Fibroblast of lung (primary cell): ENCODE measurements around the gene MTMR3. TPM values are rescaled to one million over a fixed set of nuclear protein-coding genes. Genes with fewer than 3 reads are reported as not detected.

Source experiments
- DNase-seq, 2 donors: peaks; one replicate each; pipeline versions ENCODE4 v3.0.0 to v3.0.0-alpha.2; 2010; ENCODE audit warnings: low read depth in 2 of 2
- H2AFZ ChIP-seq: 2 replicates; pipeline ENCODE4 v1.5.1; 2012; ENCODE audit warnings: low read length, control low read depth, inconsistent platforms
- H3K27ac ChIP-seq: 2 replicates; pipeline ENCODE4 v1.5.1; 2011; ENCODE audit warnings: low read length, control low read depth; ENCODE audit not compliant: insufficient read depth
- H3K27me3 ChIP-seq: 2 replicates; pipeline ENCODE4 v1.5.1; 2011; ENCODE audit warnings: mild to moderate bottlenecking, low read length; ENCODE audit not compliant: control insufficient read depth, insufficient read depth
- H3K36me3 ChIP-seq: 2 replicates; pipeline ENCODE4 v1.5.1; 2011; ENCODE audit warnings: low read length; ENCODE audit not compliant: control insufficient read depth, insufficient read depth
- H3K4me1 ChIP-seq: 2 replicates; pipeline ENCODE4 v1.5.1; 2011; ENCODE audit warnings: low read length; ENCODE audit not compliant: control insufficient read depth, insufficient read depth; ENCODE audit errors: extremely low read depth
- H3K4me2 ChIP-seq: 2 replicates; pipeline ENCODE4 v1.5.1; 2011; ENCODE audit warnings: low read length, control low read depth; ENCODE audit not compliant: insufficient read depth; ENCODE audit errors: extremely low read depth
- H3K4me3 ChIP-seq, 4 experiments: fragments of 200-600 bp in 1 of 4; sonication (generic) in 1 of 4; replicated peaks in 1 of 4; 2 replicates each; pipeline ENCODE4 v1.5.1; 2011 to 2016; ENCODE audit warnings: low read length in 4 of 4, low read depth in 3 of 4, mild to moderate bottlenecking in 3 of 4, control low read depth in 2 of 4, inconsistent platforms in 1 of 4, mixed read lengths in 1 of 4; ENCODE audit not compliant: insufficient read depth in 1 of 4; ENCODE audit errors: control extremely low read depth in 1 of 4
- H3K79me2 ChIP-seq: 2 replicates; pipeline ENCODE4 v1.5.1; 2012; ENCODE audit warnings: mild to moderate bottlenecking, low read length, inconsistent platforms; ENCODE audit not compliant: control insufficient read depth, insufficient read depth
- H3K9ac ChIP-seq: 2 replicates; pipeline ENCODE4 v1.5.1; 2011; ENCODE audit warnings: mild to moderate bottlenecking, low read length, control low read depth; ENCODE audit not compliant: insufficient read depth
- H3K9me3 ChIP-seq: 2 replicates; pipeline ENCODE4 v1.5.1; 2012; ENCODE audit warnings: low read depth, low read length; ENCODE audit not compliant: control insufficient read depth, insufficient read depth
- H4K20me1 ChIP-seq: 2 replicates; pipeline ENCODE4 v1.5.1; 2011; ENCODE audit warnings: low read length; ENCODE audit not compliant: control insufficient read depth, insufficient read depth; ENCODE audit errors: extremely low read depth
- EZH2 ChIP-seq: IDR thresholded peaks from 2 replicates; pipeline ENCODE4 v1.5.1; 2012; ENCODE audit warnings: low read length, control low read depth, mild to moderate bottlenecking; ENCODE audit errors: missing control alignments
- polyA plus RNA-seq, 2 donors: library from polyadenylated mRNA; depleted of rRNA in 1 of 2; stranded (reverse) in 1 of 2; unstranded in 1 of 2; fragments of >200 nt; gene quantifications; 2 replicates each; pipeline ENCODE4 v1.2.1, GENCODE V29; 2011 to 2012; ENCODE audit warnings: missing spikeins in 1 of 2
- total RNA-seq: library from RNA; depleted of rRNA; stranded (reverse); fragments of >200 nt; gene quantifications from 2 replicates; pipeline ENCODE4 v1.2.1, GENCODE V29; 2014
- TF ChIP-seq, protein P1 (sequence below), 2 donors: IDR thresholded peaks in 1 of 2; conservative IDR thresholded peaks in 1 of 2; 1 replicate in 1 of 2; 2 replicates in 1 of 2; pipeline ENCODE4 v1.5.1; 2011 to 2012; ENCODE audit warnings: low read length in 2 of 2, control low read depth in 1 of 2, inconsistent platforms in 1 of 2, low read depth in 1 of 2, mild to moderate bottlenecking in 1 of 2

The MTMR3 gene
- total and polyA plus RNA-seq, 2 donors (not counting 1 experiment from before 2014, with no cell fraction given): 15.0 to 31.2 TPM

DNA sequence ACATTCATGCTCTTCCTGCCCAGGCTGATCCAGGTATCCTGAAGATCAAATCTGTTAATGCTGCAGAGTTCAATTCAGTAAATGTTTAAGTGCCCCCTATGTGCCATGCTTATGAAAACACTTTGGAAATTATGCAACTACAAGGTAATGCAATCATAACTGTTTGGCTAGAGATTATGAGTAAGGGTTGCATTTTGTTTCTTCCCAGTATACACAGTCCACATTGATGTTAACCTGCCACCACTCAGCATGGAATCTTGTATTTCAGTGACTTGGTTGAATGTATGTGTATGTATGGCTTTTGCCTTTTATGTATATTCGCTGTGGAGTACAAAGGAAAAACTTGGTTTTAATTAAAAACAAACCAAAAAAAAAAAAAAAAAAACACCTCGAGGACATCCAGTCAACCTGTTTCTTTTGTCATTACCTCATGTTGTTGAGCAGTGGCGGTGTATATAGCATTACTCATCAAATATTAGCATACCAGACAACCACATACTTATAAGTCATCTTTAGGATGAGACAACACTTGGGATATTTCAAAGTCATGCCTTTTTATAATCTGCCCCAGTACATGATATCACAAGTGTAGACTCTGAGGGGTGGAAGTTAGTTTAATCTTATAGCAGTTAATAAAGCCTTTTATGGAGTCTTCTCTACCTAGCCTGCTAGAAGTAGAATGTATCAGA is 111.2 kb downstream of the MTMR3 start:
- H3K9ac ChIP-seq: no peak overlapping the region
- H3K9me3 ChIP-seq: no peaks in the 10 kb centered on the region
- H3K27me3 ChIP-seq: no peaks in the 10 kb centered on the region
- DNase-seq: peak; percentile 56 to 95
- H3K79me2 ChIP-seq: no peaks in the 10 kb centered on the region
- H2AFZ ChIP-seq: no peak overlapping the region
- no peaks in the 10 kb centered on the region for H4K20me1 ChIP-seq
- peaks cover 11% of the 10 kb centered on the region for H3K4me1 ChIP-seq
- TF ChIP-seq, protein P1, sequence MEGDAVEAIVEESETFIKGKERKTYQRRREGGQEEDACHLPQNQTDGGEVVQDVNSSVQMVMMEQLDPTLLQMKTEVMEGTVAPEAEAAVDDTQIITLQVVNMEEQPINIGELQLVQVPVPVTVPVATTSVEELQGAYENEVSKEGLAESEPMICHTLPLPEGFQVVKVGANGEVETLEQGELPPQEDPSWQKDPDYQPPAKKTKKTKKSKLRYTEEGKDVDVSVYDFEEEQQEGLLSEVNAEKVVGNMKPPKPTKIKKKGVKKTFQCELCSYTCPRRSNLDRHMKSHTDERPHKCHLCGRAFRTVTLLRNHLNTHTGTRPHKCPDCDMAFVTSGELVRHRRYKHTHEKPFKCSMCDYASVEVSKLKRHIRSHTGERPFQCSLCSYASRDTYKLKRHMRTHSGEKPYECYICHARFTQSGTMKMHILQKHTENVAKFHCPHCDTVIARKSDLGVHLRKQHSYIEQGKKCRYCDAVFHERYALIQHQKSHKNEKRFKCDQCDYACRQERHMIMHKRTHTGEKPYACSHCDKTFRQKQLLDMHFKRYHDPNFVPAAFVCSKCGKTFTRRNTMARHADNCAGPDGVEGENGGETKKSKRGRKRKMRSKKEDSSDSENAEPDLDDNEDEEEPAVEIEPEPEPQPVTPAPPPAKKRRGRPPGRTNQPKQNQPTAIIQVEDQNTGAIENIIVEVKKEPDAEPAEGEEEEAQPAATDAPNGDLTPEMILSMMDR (conservative IDR thresholded peaks at IDR 0.05 in 1 of 2, IDR thresholded peaks at IDR 0.05 in 1 of 2; ENCODE audit: low read depth in 1 of 2, low read length in 2 of 2): peak; percentile 10 to 35
- no peak for TF ChIP-seq EZH2
- no peak overlapping the region for H3K4me2 ChIP-seq
- no peak overlapping the region for H3K27ac ChIP-seq
- H3K4me3 ChIP-seq: no peak overlapping the region
- H3K36me3 ChIP-seq: no peaks in the 10 kb centered on the region

DNA sequence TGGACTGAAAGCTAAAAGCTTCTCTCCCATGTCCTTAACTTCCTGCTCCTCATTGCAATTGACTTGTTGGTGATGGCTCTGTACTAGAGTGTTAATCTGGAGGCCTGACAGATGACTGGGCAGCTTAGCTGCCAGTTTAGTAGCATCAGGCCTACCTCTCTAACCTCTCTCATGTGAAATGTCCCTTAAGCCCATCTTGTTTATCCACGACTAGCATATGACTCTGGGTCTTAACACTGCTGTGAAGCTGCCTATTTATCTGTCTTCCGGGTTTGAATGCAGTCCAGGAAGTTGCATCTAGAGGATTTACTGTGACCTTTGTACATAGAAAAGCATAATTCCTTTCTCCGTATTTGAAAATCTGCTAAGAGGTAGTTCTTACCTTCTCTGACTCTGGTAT is 112.0 kb downstream of the MTMR3 start:
- H3K9me3 ChIP-seq: no peaks in the 10 kb centered on the region
- DNase-seq: peak; percentile 19 to 63
- H3K27ac ChIP-seq: no peak overlapping the region
- no peaks in the 10 kb centered on the region for H3K36me3 ChIP-seq
- no peak overlapping the region for H3K4me3 ChIP-seq
- H3K4me2 ChIP-seq: no peak overlapping the region
- TF ChIP-seq EZH2: no peak
- TF ChIP-seq, protein P1 (conservative IDR thresholded peaks at IDR 0.05 in 1 of 2, IDR thresholded peaks at IDR 0.05 in 1 of 2; ENCODE audit: low read depth in 1 of 2, low read length in 2 of 2): no peak
- H3K27me3 ChIP-seq: no peaks in the 10 kb centered on the region
- H3K9ac ChIP-seq: no peak overlapping the region
- H4K20me1 ChIP-seq: no peaks in the 10 kb centered on the region
- H2AFZ ChIP-seq: no peak overlapping the region
- peaks cover 11% of the 10 kb centered on the region for H3K4me1 ChIP-seq
- H3K79me2 ChIP-seq: no peaks in the 10 kb centered on the region

DNA sequence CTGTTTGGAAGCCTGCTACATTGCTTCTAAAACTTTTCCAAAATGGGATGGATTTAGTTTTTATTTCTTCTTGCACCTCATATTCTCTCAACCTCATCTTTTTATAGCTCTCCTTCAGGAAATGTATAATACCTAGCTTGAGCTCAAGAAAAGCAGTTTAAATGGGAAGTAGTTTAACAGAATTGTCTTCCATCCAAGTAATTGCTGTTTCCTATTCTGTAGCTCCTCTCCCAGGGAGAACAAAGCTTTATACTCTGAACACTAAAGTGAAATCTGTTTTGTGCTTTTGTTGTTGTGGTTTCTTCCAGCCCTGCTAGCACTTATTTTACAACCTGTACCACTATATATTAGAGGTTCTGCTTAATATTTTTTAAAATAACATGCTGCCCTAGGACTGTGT is 114.1 kb downstream of the MTMR3 start:
- Histone ChIP-seq H4K20me1 (no peaks in the 10 kb centered on the region), H3K4me1 (peaks cover 11% of the 10 kb centered on the region), H2AFZ (no peak overlapping the region), H3K36me3 (no peaks in the 10 kb centered on the region), H3K9ac (no peak overlapping the region), H3K27me3 (no peaks in the 10 kb centered on the region), H3K4me2 (no peak overlapping the region), H3K79me2 (no peaks in the 10 kb centered on the region), H3K27ac (no peak overlapping the region), H3K9me3 (no peaks in the 10 kb centered on the region), H3K4me3 (no peak overlapping the region)
- TF ChIP-seq EZH2: no peak
- DNase-seq: no peak
